Cardiac septum (tissue), 1 donor: ENCODE results near the gene ARFGAP2. TPM values are rescaled to one million over a fixed set of nuclear protein-coding genes. Genes with fewer than 3 reads are reported as not detected.

Experiments
- DNase-seq: peaks from one replicate; pipeline ENCODE4 v3.0.0-alpha.2; 2020; ENCODE audit warnings: low spot score
- intact Hi-C: fragments of 100-400 bp; cut with DNase I; formaldehyde crosslinking; loops from one replicate; pipeline ENCODE4 v1.14.0; 2022
- total RNA-seq: library from RNA; stranded (reverse); fragmentation: NEBNext Ultra II Directional; extraction: Animal tissue kit (Norgen Biotek cat#: 25700); gene quantifications from one replicate; pipeline ENCODE4 v1.2.1, GENCODE V29; 2021
- donor health status: DM: no; HTN: no; CAD: no.

ARFGAP2 gene
- total RNA-seq, 1 donor from 2014 or later = 72.3 TPM

- intact Hi-C loops = loop anchor here (1.0 to 5.0 kb wide), 4 partner anchors 37 to 229 kb away; partner anchors contain the start of genes DDB2 and SLC39A13
- peak; percentile 81 for DNase-seq
Observed at GRCh38 chr11:47177846-47178245, 1.2 kb upstream of the ARFGAP2 start.

GRCh38 chr11:47177229-47177845 lies 658 bp upstream of the ARFGAP2 start:
- intact Hi-C loops = loop anchor here (1.0 to 5.0 kb wide), 4 partner anchors 37 to 230 kb away; partner anchors contain the start of genes DDB2 and SLC39A13

GRCh38 chr11:47175746-47176327 lies 842 bp downstream of the ARFGAP2 start:
- DNase-seq = no peak
- intact Hi-C loops = loop anchor here (2.0 to 5.0 kb wide), 3 partner anchors 39 to 231 kb away; partner anchors contain the start of genes DDB2 and SLC39A13

More at GRCh38 chr11:47177229-47177845, 658 bp upstream of the ARFGAP2 start:
- peak; percentile 80 for DNase-seq

GRCh38 chr11:47172740-47173336 lies 3.8 kb downstream of the ARFGAP2 start:
- intact Hi-C loops = no loop called here
- no peak for DNase-seq

- intact Hi-C loops = no loop called here
- no peak for DNase-seq
Observed at GRCh38 chr11:47171856-47172255, 4.8 kb downstream of the ARFGAP2 start.

GRCh38 chr11:47171061-47171838 lies 5.4 kb downstream of the ARFGAP2 start:
- intact Hi-C loops = no loop called here
- no peak for DNase-seq

- DNase-seq = no peak
- intact Hi-C loops = no loop called here
Observed at GRCh38 chr11:47166368-47166767, 10.3 kb downstream of the ARFGAP2 start.

- DNase-seq = no peak
- intact Hi-C loops = no loop called here
Observed at GRCh38 chr11:47165253-47165840, 11.3 kb downstream of the ARFGAP2 start.

GRCh38 chr11:47164321-47164720 lies 12.4 kb downstream of the ARFGAP2 start:
- intact Hi-C loops = no loop called here
- DNase-seq = no peak

- no peak for DNase-seq
- intact Hi-C loops = no loop called here
Observed at GRCh38 chr11:47163898-47164297, 12.8 kb downstream of the ARFGAP2 start.

- intact Hi-C loops = no loop called here
- DNase-seq = no peak
Observed at GRCh38 chr11:47163193-47163592, 13.5 kb downstream of the ARFGAP2 start.

- no peak for DNase-seq
Observed at GRCh38 chr11:47162426-47162825, 14.3 kb downstream of the ARFGAP2 start.

GRCh38 chr11:47161890-47162289 lies 14.8 kb downstream of the ARFGAP2 start:
- DNase-seq = no peak
- intact Hi-C loops = no loop called here

More at GRCh38 chr11:47162426-47162825, 14.3 kb downstream of the ARFGAP2 start:
- intact Hi-C loops = no loop called here

GRCh38 chr11:47161134-47161854 lies 15.4 kb downstream of the ARFGAP2 start:
- intact Hi-C loops = no loop called here
- DNase-seq = peak; percentile 51

- intact Hi-C loops = no loop called here
- peak; percentile 71 for DNase-seq
Observed at GRCh38 chr11:47160753-47161133, 15.9 kb downstream of the ARFGAP2 start.

GRCh38 chr11:47158242-47158641 lies 18.4 kb downstream of the ARFGAP2 start:
- DNase-seq = no peak
- intact Hi-C loops = no loop called here

- intact Hi-C loops = no loop called here
- DNase-seq = no peak
Observed at GRCh38 chr11:47157805-47158204, 18.9 kb downstream of the ARFGAP2 start.

- intact Hi-C loops = no loop called here
- no peak for DNase-seq
Observed at GRCh38 chr11:47156951-47157350, 19.7 kb downstream of the ARFGAP2 start.

GRCh38 chr11:47156333-47156732 lies 20.3 kb downstream of the ARFGAP2 start:
- no peak for DNase-seq
- intact Hi-C loops = no loop called here
